ENCODE measurements around the gene PTPRM.

- TF ChIP-seq CTCF (IDR thresholded peaks at IDR 0.05; ENCODE audit: low read length) (no peak), EZH2 (optimal IDR thresholded peaks at IDR 0.05; ENCODE audit: low read depth, low read length) (no peak)
Measured at GRCh38 chr18:7750095-7750663, 183.1 kb downstream of the PTPRM start.
